GM21360 (cell line): ENCODE measurements around the gene RRP1.
"Not testable (repeated sequence)": the region's sequence is repeated elsewhere in the genome, so short reads cannot be mapped to it uniquely, and the experiment has no call there.

Experiments
- ATAC-seq: cut with Tn5 transposase; IDR thresholded peaks from one replicate; pipeline ENCODE4 v1.9.1; 2021; ENCODE audit warnings: mild to moderate bottlenecking, moderate library complexity; ENCODE audit not compliant: unreplicated experiment

RRP1 gene

GRCh38 chr21:43815107-43815613, 25.8 kb downstream of the RRP1 start:
- no peak for ATAC-seq

GRCh38 chr21:43815991-43816390, 26.6 kb downstream of the RRP1 start:
- no peak for ATAC-seq

DNA sequence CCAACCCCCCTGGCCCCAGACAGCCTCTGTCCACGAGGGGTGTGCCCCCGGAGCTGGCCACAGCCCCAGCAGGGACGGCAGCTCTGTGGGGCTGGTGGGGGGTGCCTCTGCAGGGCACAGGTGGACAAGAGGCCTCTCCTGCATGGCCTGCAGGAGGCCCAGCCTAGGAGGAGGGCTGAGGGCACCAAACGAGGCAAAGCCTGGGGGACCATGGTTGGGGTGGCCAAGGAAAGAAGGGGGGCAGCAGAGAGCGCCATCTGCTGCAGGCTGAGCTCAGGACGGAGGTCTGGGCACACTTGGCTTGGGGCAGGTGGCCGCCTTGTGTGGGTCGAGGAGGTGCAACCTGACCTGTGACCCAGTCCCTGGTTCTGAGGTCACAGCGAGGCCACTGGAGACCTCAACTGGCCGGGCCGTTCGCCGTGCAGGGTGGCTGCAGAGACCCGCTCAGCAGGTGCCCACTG, 27.3 kb downstream of the RRP1 start:
- no peak for ATAC-seq

DNA sequence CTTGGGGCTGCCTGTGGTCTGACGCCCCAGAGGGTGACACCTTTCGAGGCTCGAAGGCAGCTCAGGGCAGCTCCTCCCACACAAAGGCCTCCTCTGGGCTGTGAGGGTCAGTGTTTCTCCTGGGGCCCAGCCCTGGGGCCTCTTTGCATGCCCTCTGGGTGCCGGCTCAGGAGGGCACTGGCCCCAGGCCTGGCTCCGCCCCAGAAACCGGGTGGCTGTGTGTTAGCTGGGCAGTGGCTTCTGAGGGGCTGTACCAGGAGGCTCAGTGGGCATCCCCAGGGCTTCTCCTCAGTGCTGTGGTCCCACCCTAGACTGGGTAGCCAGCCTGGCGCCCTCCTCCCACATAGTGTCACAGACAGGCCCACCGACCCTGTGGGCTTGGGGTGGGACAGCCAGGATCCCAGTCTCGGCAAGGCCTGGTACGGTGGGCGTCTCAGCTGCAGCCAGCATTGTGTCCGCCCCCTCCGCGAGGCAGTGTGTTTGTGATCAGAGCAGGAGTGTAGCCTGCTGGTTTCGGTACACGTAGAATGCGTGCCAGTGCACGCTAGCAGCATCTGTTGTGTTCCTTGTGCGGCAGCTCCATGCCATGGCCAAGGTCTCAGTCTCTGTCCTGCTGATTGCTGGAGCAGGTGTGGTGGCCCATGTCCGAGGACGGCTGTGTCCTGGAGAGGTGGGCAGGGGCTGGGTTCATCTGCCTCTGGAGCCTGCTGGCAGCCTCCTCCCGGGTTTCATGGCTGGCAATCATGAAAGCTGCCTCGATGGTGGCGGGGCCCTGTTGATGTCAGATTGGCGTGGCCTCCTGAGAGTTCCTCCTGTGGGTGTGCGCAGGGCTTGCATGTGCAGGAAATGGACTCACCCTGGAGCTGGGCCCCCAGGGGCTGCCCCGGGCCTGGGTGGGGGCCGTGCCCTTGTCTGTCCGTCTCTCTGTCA, 28.0 kb downstream of the RRP1 start:
- no peak for ATAC-seq

- no peak for ATAC-seq
These were observed 29.3 kb downstream of the RRP1 start for GRCh38 chr21:43818685-43819084.

DNA sequence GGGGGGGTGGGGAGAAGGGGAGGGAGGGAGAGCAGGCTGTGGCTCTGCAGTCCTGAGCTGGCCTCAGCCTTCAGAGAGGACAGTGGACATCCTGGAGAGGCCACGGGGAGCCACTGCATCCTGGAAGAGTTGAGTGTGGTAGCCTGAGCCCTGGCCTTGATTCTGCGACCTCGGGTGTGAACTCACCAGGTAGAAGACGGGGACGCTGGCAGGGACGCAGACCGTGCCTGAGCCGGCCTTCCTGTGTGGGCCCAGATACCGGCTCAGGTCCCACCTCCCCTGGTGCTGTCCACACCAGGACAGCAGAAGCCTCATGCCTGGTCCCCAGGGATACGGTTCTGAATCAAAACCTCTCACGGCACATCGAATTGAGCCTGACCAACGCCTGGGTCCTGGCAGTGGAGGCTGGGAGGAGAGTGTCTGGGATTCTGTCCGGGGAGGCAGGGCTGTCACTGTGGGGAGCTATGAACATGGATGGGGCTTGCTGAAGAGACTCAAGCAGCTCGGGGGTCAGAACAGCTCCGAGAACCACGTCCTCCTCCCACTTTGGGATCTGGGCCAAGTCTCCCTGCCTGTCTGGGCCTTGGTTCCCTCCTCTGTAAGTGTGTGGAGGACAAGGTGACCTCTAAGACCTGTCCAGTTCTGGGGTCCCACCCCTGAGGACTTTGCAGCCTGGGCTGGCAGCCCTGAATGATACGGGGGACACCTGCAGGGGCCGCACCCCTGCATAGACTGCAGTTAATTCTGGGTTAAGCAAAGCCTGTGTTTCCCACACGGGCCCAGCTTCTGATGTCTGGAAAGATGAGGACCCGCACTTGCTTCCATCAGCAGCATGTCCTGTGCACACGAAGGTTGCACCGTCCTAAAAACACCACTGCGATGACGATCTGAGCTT, 30.4 kb downstream of the RRP1 start:
- no peak for ATAC-seq

DNA sequence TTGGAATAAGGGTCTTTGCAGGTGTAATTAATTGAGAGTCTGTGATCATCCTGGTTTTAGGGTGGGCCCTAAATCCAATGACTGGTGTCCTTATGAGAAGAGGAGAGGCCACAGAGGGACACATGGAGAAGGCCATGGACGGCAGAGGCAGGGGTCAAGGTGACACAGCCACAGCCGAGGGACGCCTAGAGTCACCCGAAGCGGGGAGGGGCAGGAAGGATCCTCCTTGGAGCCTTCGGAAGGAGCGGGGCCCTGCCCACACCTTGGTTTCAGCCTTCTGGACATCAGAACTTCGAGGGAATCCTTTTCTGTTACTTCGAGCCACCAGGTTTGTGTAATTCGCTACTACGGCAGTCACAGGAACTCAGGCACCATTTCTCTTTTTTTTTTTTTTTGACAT, 31.1 kb downstream of the RRP1 start:
- no peak for ATAC-seq

DNA sequence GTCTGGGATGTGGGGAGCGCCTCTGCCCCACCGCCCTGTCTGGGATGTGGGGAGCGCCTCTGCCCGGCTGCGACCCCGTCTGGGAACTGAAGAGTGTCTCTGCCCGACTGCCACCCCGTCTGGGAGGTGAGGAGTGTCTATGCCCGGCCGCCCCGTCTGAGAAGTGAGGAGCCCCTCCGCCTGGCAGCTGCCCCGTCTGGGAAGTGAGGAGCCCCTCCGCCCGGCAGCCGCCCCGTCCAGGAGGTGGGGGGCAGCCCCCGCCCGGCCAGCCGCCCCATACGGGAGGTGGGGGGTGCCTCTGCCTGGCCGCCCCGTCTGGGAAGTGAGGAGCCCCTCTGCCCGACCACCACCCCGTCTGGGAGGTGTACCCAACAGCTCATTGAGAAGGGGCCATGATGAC, 32.8 kb downstream of the RRP1 start:
- ATAC-seq, result not testable (repeated sequence)

DNA sequence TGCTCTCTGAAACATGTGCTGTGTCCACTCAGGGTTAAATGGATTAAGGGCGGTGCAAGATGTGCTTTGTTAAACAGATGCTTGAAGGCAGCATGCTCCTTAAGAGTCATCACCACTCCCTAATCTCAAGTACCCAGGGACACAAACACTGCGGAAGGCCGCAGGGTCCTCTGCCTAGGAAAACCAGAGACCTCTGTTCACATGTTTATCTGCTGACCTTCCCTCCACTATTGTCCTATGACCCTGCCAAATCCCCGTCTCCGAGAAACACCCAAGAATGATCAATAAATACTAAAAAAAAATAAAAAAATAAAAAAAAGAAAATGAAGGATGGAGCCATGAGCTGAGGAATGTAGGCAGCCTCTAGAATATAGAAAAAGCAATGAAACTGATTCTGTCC, 33.4 kb downstream of the RRP1 start:
- ATAC-seq, result not testable (repeated sequence)

- ATAC-seq, result no peak
These were observed 35.2 kb downstream of the RRP1 start for GRCh38 chr21:43824333-43825241.

DNA sequence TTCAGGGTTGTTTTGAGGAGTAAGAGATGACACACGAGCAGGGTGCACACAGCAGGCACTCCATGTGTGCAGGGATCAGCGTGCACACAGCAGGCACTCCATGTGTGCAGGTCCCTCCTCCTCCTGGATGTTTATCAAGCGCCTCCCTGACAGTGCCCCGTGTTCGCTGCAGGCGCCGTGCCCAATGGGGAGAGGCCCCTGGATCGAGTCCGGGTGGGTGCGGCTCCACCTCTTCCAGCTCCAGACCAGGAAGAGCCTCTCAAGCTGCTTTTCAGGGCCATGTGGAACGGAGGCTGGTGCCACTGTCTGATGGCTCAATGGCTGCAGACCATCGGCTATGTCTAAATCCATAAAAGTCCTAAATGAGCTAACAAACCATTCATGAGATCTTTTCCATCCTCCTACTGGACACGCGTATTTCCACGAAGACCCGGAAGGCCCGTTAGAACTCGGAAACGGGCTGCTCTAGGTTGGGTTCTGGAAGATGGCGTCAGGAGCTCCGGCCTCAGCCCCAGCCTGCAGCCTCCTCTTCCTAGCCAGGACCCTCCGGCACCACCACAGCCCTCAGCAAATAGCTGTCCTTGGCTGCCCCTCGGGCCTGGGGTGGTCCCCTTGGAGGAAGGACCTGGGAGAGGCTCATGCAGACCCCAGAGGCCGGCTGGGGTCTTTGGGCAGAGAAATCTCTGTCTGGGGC, 36.0 kb downstream of the RRP1 start:
- no peak for ATAC-seq

DNA sequence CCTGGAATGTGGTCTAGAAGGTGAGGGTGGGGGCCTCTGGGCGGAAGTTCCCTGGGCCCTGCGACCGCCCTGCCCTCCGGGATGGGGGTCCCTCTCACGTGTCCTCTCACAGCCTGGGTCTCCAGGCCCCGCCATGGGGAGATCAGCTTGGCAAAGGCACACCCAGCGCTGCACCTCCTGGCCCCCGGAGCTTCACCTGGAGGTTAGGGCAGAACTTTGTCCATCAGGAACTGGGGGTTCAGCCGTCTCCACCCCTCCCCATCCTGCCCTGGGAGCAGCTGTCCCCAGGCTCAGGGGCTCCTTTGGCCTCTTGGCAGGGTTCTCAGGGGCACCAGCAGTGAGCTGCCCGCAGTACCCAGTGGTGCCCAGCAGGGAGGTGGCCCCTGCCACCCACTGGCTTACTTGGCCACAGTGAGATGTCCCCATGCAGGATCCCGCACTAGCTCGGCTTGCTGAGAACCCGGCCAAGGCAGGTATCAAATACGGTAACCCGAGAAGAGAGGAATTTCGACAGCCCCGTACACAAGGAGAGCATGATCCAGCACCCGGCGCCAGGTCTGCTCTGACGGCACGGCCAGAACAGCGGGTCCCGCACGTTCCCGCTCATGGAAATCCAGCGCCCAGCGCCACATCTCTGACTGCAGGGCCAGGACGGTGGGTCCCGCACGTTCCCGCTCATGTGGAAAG, 36.7 kb downstream of the RRP1 start:
- no peak for ATAC-seq

DNA sequence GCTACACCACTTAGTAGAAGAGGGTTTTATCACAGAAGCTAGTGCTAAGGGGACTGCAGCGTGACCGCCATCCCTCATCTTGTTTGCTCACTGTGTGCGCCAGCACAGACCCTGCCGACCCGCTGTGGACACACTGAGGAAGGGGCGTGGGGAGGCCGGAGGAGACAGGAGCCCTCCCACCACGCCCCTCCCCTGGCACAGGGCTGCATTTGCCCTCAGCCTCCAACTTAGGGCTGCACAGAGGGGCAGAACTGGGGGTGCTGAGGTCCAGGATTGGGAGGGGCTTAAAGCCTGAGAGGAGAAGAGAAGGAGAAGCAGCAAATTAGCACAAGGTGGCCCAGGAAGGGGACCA, 37.2 kb downstream of the RRP1 start:
- ATAC-seq, result no peak

- ATAC-seq, result no peak
These were observed 37.7 kb downstream of the RRP1 start for GRCh38 chr21:43827015-43827611.

- no peak for ATAC-seq
These were observed 39.8 kb downstream of the RRP1 start for GRCh38 chr21:43829161-43829560.

- ATAC-seq, result no peak
These were observed 40.3 kb downstream of the RRP1 start for GRCh38 chr21:43829575-43830119.

DNA sequence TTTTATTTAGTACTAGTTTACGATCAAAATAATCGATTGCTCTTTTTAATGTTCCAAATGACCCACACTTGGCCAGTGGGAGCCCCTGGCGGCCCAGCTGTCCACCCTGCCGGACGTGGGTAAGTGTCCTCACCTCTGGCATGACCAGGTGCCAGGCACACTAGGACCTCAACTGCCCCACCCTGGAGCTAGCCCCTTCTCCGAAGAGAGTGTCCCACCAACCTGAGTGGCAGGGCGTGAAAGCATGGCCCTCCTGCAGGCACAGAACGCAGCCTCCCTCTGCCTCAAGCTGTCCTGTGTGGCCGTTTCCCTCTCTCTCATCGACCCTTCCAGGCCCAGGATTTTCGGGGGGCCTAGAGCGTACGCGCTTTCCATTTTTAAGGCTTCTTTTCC, 42.8 kb downstream of the RRP1 start:
- ATAC-seq, result no peak

DNA sequence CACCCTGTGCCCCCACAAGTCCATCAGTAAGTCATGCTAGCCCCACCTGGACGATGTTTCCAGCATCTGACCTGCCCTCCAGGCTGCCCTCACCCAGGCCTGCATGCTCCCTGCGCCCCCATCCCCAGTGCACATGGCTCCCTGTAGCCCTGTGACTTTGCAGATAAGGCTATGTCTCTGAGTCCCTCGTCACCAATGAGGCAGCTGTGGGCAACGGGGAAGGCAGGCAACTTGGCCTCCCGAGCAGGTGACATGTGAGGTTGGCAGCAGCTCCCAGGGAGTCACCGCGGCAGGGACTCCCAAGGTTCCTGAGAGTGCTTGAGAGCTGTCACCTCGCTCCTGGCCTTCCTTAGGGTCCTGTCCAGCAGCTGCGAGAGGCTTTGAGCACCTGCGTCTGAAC, 43.3 kb downstream of the RRP1 start:
- no peak for ATAC-seq
